WI38 (cell line): ENCODE measurements around the gene ZNF223.

ENCODE experiments used
- H3K4me3 ChIP-seq: 2 replicates; pipeline ENCODE4 v1.5.1; 2011; ENCODE audit warnings: low read depth, mild to moderate bottlenecking, control low read depth, low read length
- TF ChIP-seq, protein P1 (sequence below): IDR thresholded peaks from 2 replicates; pipeline ENCODE4 v1.5.1; 2012; ENCODE audit warnings: low read depth, mild to moderate bottlenecking, control low read depth, low read length

ZNF223 gene

GRCh38 chr19:44010468-44010867 lies 41.4 kb upstream of the ZNF223 start:
- TF ChIP-seq, protein P1, sequence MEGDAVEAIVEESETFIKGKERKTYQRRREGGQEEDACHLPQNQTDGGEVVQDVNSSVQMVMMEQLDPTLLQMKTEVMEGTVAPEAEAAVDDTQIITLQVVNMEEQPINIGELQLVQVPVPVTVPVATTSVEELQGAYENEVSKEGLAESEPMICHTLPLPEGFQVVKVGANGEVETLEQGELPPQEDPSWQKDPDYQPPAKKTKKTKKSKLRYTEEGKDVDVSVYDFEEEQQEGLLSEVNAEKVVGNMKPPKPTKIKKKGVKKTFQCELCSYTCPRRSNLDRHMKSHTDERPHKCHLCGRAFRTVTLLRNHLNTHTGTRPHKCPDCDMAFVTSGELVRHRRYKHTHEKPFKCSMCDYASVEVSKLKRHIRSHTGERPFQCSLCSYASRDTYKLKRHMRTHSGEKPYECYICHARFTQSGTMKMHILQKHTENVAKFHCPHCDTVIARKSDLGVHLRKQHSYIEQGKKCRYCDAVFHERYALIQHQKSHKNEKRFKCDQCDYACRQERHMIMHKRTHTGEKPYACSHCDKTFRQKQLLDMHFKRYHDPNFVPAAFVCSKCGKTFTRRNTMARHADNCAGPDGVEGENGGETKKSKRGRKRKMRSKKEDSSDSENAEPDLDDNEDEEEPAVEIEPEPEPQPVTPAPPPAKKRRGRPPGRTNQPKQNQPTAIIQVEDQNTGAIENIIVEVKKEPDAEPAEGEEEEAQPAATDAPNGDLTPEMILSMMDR, result no peak
- no peak overlapping the region for H3K4me3 ChIP-seq

DNA sequence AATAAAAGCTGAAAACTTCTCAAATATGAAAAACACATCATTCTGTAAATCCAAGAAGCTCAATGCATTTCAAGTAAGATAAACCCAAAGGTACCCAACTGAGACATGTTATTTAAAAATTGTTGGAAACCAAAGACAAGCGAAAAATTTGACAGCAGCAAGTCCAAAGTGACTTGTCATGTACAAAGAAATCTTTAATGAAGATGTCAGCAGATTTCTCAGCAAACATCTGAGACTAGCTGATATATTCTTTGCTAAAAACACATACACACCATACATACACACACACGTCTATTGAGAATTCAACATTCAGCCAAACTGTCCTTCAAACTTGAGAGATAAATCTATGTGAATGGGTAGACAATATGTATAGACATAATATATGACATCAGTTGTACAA lies 32.3 kb upstream of the ZNF223 start:
- no peak overlapping the region for H3K4me3 ChIP-seq
- TF ChIP-seq, protein P1, result no peak

DNA sequence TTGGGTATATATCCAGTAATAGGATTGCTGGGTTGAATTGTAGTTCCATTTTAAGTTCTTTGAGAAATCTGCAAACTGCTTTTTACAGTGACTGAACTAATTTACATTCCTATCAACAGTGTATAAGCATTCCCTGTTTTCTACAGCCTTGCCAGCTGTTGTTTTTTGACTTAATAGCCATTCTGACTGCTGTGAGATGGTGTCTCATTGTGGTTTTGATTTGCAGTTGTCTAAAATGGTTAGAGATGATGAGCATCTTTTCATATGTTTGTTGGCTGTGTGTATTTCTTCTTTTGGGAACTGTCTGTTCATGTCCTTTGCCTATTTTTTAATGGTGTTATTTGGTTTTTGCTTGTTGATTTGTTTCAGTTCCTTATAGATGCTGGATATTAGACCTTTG lies 30.6 kb upstream of the ZNF223 start:
- TF ChIP-seq, protein P1, result no peak
- H3K4me3 ChIP-seq, result no peak overlapping the region

- TF ChIP-seq, protein P1, result no peak
- peak overlapping the region; percentile 97 for H3K4me3 ChIP-seq
These were observed 27.0 kb upstream of the ZNF223 start for GRCh38 chr19:44024900-44025216.

- H3K4me3 ChIP-seq, result peak within 1 kb of the TSS; percentile 97
- TF ChIP-seq, protein P1, result no peak
These were observed 26.5 kb upstream of the ZNF223 start, which contains the start of gene ZNF222 for GRCh38 chr19:44025217-44025936. Gene ZNF222 (plus strand): TSS chr19:44025379. CDS start chr19:44025437, 58 bp downstream.

DNA sequence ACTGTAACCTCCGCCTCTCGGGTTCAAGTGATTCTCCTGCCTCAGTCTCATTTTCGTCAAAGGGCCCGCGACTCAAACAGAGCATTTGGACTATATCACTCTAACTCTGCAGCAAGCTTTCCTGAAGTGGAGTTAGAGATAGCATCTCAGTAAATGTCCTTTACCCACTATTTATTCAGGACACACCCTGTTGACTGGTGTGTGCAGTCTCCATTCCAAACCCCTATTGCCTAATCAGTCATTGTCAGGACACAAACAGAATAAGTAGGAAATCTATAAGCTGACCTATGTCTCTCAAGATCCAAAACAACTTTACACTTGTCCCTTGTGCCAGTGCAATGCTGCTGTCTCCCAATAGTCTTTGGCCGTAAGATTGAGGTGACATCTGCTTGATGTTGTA lies 25.2 kb upstream of the ZNF223 start:
- H3K4me3 ChIP-seq, result no peak overlapping the region
- TF ChIP-seq, protein P1, result no peak

DNA sequence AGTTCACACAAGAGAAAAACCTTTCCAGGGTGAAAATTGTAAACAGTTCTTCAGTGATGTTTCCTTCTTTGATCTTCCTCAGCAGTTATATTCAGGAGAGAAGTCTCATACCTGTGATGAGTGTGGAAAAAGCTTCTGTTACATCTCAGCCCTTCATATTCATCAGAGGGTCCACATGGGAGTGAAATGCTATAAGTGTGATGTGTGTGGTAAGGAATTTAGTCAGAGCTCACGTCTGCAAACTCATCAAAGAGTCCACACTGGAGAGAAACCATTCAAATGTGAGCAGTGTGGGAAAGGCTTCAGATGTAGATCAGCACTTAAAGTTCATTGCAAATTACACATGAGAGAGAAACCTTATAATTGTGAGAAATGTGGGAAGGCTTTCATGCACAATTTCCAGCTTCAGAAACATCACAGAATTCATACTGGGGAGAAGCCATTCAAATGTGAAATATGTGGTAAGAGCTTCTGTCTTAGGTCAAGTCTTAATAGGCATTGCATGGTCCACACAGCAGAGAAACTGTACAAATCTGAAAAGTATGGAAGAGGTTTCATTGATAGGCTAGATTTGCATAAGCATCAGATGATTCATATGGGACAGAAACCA lies 19.7 kb upstream of the ZNF223 start:
- H3K4me3 ChIP-seq, result no peak overlapping the region
- TF ChIP-seq, protein P1, result no peak
